Subcutaneous abdominal adipose tissue (tissue), 5 donors: ENCODE data around the gene CYP46A1.

Experiments used
- H3K27ac ChIP-seq: one replicate; pipeline ENCODE4 v1.7.0; 2013; ENCODE audit warnings: low read depth, mild to moderate bottlenecking, inconsistent platforms, low read length, moderate library complexity
- H3K27me3 ChIP-seq, 5 donors: one replicate each; pipeline ENCODE4 v1.7.0; 2013; ENCODE audit warnings: low read length in 5 of 5, inconsistent platforms in 1 of 5; ENCODE audit not compliant: control insufficient read depth in 5 of 5, insufficient read depth in 4 of 5
- H3K36me3 ChIP-seq, 5 donors: one replicate each; pipeline ENCODE4 v1.7.0; 2013; ENCODE audit warnings: low read length in 5 of 5; ENCODE audit not compliant: control insufficient read depth in 5 of 5, insufficient read depth in 5 of 5
- H3K4me1 ChIP-seq, 5 donors: one replicate each; pipeline ENCODE4 v1.7.0; 2013; ENCODE audit warnings: low read length in 5 of 5, mild to moderate bottlenecking in 3 of 5, moderate library complexity in 1 of 5; ENCODE audit not compliant: control insufficient read depth in 5 of 5, insufficient read depth in 5 of 5
- H3K4me3 ChIP-seq, 5 donors: one replicate each; pipeline ENCODE4 v1.7.0; 2013; ENCODE audit warnings: low read length in 5 of 5, low read depth in 1 of 5
- H3K9ac ChIP-seq, 5 donors: one replicate each; pipeline ENCODE4 v1.7.0; 2013; ENCODE audit warnings: low read length in 5 of 5, mild to moderate bottlenecking in 4 of 5, moderate library complexity in 3 of 5
- H3K9me3 ChIP-seq, 5 donors: one replicate each; pipeline ENCODE4 v1.7.0; 2013; ENCODE audit warnings: low read length in 5 of 5; ENCODE audit not compliant: control insufficient read depth in 5 of 5
- donor health status: healthy.
- donor health status: healthy.
- donor health status: healthy.
- donor health status: healthy.
- donor health status: healthy.

CYP46A1 gene

DNA sequence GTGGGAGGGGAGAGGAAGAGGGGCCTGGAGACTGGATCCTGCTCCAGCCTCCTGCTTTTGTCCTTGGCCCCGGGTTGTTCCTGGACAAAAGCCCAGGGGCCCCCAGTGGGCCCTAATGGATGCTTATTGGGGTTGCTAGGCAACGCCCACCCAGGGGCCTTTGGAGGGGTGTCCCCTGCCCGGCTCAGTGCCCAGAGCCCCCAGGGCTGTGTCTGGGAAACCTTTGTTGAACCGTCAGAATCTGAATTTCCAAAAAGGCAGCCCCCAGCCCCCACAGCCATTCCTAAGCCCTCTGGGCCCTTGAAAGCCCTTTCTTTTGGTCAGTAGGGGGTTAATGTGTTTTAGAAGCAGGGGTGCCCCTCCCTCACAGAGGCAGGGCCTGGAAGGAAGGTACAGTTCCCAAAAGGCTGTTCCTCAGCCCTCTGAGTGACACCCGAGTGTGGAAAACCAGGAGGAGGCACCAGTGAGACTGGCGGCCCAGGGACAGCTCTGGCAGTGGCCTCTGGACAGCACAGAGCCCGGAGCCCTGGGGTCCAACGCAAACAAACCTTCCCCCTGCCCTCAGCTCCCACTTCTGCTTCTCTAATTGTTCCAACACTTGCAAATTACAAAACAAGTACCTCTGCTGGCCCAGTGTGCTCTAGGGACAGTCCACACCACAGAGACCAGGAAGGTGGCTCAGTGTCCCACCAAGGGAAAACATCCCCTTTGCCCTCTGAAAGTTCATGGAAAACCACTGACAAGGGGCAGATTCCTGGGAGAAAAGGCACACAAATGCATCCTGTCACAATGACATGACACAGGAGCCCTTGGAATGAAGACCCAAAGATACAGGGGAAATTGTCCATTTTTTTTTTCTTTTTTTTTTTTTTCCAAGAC, 19.8 kb upstream of the CYP46A1 start:
- H3K9me3 ChIP-seq, result no peaks in the 10 kb centered on the region
- peaks cover 0 to 7% (median 0%) of the 10 kb centered on the region in 5 donors for H3K4me1 ChIP-seq
- no peak overlapping the region for H3K27ac ChIP-seq
- H3K36me3 ChIP-seq, result peaks cover 0 to 11% (median 6%) of the 10 kb centered on the region in 5 donors
- H3K27me3 ChIP-seq, result peaks cover 0 to 22% (median 11%) of the 10 kb centered on the region in 5 donors
- H3K9ac ChIP-seq, result no peak overlapping the region
- H3K4me3 ChIP-seq, result no peak overlapping the region

DNA sequence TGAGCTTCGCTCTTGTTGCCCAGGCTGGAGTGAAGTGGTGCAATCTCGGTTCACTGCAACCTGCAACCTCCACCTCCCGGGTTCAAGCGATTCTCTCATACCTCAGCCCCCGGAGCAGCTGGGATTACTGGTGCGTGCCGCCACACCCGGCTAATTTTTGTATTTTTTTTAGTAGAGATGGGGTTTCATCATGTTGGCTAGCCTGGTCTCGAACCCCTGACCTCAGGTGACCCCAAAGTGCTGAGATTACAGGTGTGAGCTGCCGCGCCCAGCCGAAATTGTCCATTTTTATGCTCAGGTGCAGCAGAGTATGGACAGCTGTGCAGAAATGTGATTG, 19.2 kb upstream of the CYP46A1 start:
- H3K36me3 ChIP-seq, result peaks cover 0 to 11% (median 6%) of the 10 kb centered on the region in 5 donors

DNA sequence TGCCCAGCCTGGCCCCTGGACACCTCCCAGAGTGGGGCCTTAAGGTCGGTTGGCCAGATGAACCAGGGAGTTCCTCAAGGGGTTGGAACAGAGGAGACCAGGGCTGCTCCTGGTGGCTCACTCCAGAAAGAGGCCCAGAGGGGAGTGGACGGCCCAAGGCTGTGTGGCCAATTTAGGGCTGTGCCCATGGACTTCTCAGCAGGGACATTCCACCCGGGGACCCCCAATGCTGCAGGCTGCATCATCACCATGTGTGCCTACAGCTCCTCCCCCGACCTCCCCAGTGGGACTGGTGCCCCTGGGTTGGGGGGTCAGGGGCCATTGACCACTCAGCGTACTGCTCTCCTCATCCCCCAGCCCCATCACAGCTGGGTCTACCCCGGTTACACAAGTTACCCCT, 17.6 kb upstream of the CYP46A1 start:
- H3K9me3 ChIP-seq, result no peaks in the 10 kb centered on the region
- no peak overlapping the region for H3K27ac ChIP-seq
- peaks cover 0 to 12% (median 0%) of the 10 kb centered on the region in 5 donors for H3K27me3 ChIP-seq
- peaks cover 0 to 11% (median 6%) of the 10 kb centered on the region in 5 donors for H3K36me3 ChIP-seq
- no peak overlapping the region for H3K9ac ChIP-seq
- H3K4me1 ChIP-seq, result peaks cover 3 to 10% (median 7%) of the 10 kb centered on the region in 5 donors
- no peak overlapping the region for H3K4me3 ChIP-seq

More for the DNA sequence above, 19.2 kb upstream of the CYP46A1 start:
- H3K27ac ChIP-seq, result no peak overlapping the region
- no peaks in the 10 kb centered on the region for H3K9me3 ChIP-seq
- H3K9ac ChIP-seq, result no peak overlapping the region
- H3K4me1 ChIP-seq, result peaks cover 0 to 5% (median 0%) of the 10 kb centered on the region in 5 donors
- peaks cover 0 to 22% (median 9%) of the 10 kb centered on the region in 5 donors for H3K27me3 ChIP-seq
- no peak overlapping the region for H3K4me3 ChIP-seq

DNA sequence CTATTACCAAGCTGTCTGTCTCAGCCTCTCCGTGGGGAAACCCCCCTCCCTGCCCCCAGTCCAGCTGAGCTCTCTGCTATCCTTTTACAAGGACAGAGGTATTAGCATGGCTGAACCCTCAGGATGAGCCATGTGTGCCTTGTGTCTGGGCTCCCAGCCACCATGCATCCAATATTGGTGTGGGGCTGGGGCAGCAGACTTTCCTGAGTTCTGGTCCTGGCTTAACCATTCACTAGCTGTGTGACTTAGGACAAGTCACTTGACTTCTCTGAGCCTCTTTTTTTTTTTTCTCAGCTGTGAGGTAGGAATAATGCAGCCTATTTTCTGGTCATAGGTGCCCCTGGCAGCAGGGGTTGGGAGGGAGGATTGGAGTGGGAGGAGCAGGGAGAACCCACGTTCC, 17.1 kb upstream of the CYP46A1 start:
- no peak overlapping the region for H3K9ac ChIP-seq
- H3K36me3 ChIP-seq, result peaks cover 0 to 11% (median 6%) of the 10 kb centered on the region in 5 donors
- H3K4me3 ChIP-seq, result no peak overlapping the region
- no peaks in the 10 kb centered on the region for H3K9me3 ChIP-seq
- H3K27me3 ChIP-seq, result peaks cover 0 to 10% (median 0%) of the 10 kb centered on the region in 5 donors
- H3K27ac ChIP-seq, result no peak overlapping the region
- H3K4me1 ChIP-seq, result peaks cover 6 to 15% (median 12%) of the 10 kb centered on the region in 5 donors

DNA sequence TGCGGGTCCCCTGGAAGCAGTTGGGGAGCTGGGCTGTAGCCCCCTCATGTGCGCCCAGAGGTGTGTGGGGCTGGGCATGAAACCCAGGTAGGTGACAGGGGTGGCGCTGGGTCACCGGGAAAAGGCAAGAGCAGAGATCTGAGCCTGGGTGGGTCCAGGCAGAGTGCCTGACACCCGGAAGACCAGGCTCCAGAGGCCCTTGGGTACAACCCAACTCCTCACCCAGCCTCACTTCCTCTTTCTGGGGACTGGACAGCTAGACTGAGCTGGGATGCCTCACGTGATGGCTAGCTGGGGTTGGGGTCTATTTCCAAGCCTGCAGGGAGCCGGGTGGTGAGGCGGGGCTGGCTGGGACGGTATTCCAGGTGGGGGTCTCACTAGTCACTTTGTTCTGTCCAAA, 16.3 kb upstream of the CYP46A1 start:
- Histone ChIP-seq H3K4me3 (no peak overlapping the region), H3K27me3 (peaks cover 0 to 2% (median 0%) of the 10 kb centered on the region in 5 donors), H3K9me3 (no peaks in the 10 kb centered on the region), H3K4me1 (peaks cover 6 to 19% (median 15%) of the 10 kb centered on the region in 5 donors), H3K36me3 (peaks cover 0 to 4% (median 2%) of the 10 kb centered on the region in 5 donors), H3K9ac (no peak overlapping the region), H3K27ac (no peak overlapping the region)

DNA sequence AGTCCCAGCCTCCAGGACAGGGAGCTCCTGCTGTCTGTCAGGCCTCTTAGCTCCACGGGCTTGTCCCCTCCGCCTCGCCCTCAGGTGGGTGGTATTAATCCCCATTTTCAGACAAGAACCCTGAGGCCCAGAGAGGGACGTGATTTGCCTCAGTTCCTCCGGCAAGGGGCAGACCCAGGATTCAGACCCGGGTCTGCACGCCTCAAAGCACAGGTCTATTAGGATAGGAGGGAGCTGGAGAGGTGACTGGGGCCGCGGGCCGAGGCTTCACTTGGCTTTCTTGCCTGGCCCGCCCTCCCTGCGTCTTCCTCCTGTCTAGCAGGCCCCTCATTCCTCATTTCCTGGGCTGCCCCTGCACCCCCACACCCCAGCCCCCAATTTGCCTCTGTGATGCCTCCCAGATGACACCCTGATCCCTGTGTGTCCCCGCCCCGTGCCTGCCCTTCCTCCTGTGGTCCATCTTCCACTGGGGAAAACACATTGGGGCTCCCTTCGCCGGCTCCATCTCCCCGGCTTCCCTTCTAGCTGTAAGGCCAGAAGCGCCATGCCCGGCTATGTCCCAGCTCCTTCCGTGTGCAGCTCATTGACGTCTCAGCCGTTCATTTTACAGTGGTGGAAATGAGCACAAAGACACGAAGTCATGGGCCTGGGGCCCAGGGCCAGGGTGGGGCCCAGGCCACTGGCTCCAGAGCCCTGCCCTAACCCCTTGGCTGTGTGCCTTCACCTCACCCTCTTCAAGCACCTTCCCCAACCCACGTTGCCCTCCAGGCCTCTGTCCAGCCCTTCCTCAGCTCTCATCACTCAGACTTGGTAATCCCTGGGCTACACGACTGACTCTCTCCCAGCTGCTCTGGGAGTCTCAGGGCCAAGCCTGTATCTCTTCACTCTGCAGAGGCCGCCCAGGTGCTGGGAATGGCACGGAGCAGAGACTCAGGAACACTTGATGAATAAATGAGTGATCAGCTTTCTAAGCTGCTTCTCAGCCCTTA, 15.5 kb upstream of the CYP46A1 start:
- Histone ChIP-seq H3K27me3 (no peaks in the 10 kb centered on the region), H3K9ac (no peak overlapping the region), H3K9me3 (no peaks in the 10 kb centered on the region), H3K27ac (no peak overlapping the region), H3K36me3 (peaks cover 0 to 4% (median 0%) of the 10 kb centered on the region in 5 donors), H3K4me3 (no peak overlapping the region), H3K4me1 (peaks cover 6 to 22% (median 15%) of the 10 kb centered on the region in 5 donors)

DNA sequence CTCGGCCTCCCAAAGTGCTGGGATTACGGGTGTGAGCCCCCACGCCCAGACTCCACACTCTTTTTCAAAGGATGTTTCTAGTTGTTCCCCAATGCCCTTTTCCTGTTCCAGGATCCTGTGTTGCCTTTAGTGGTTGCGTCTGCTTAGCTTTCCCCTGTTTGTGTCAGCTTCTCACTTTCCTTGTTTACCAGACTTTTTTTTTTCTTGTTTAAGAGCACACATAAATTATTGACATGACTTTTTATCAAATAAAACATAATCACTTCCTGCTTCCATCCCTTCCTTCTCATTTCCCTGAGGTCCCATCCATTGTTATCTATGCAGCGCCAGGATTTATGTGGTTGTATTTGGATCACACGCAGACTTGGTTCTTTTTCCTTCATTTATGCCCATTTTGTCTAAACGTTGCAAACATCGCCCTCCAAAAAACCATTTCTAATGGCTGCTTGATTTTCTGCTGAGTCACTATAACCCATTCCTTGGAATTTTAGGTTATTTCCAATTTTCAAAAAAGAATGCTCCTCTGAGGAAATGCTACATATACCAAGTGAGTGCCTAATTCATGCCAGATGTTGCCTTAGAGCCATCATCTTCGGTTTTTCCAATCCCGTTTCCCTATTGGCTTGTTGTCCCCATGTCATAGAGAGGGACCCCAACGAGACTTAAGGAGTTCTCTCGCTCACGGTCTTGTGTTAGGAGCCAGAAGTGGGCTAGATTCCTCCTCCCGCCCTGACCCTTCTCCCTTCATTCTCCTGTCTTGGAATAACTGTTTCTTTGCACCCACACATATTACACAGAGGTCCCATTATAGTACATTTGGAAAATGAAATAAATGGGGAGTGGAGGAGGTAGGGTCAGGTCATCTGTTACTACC, 13.5 kb upstream of the CYP46A1 start:
- Histone ChIP-seq H3K27me3 (peaks cover 0 to 5% (median 0%) of the 10 kb centered on the region in 5 donors), H3K36me3 (peaks cover 0 to 4% (median 0%) of the 10 kb centered on the region in 5 donors), H3K27ac (no peak overlapping the region), H3K9ac (no peak overlapping the region), H3K4me1 (peaks cover 6 to 22% (median 15%) of the 10 kb centered on the region in 5 donors), H3K9me3 (no peaks in the 10 kb centered on the region), H3K4me3 (no peak overlapping the region)

DNA sequence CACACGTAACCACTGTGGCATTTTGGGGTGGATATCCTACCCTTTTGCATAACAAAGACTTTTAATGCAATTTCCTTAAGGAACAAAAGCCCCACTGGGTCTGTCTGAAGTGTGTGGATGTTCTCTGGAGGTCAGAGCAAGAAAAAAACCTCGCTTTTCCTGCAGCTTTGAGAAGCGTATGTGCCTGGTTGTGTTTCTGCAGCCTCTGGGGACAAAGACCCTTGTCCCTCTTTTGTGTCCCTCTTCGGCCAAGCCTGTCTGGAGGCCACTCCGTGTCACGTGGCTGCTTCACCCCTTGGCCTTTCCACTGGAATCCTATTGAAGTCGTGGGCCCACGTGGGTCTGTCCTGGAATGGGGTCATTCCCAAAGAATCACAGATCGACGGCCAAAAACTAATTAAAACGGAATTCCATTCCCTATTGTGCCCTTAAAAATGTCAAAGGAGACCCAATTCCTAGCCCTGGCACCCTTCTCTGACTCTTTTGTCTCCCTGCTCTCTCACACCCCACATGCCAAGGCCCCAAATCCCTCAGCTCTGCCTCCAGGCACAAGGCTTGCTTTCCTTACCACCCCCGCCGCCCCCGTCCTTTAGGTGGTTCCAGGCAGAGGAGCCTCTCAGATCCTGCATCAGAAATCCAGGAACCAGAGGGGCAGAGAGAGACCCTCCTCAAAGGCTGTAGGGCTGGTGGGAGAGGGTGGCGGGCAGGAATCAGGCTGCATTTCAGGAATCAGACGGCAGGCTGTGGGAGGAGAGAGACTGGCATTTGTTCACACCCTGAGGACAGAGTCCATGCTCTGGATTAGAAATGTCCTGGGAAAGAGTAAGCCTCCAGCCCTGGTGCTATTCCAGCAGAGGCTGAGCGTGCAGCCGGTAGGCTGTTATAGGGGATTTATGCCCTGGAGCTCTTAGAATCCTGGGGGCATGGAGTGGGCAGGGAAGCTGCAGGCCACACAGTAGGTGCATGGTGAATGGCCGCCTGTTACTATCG, 12.6 kb upstream of the CYP46A1 start:
- Histone ChIP-seq H3K27ac (no peak overlapping the region), H3K27me3 (peaks cover 0 to 13% (median 0%) of the 10 kb centered on the region in 5 donors), H3K4me1 (peaks cover 6 to 22% (median 15%) of the 10 kb centered on the region in 5 donors)

More for the DNA sequence above, 12.6 kb upstream of the CYP46A1 start:
- no peak overlapping the region for H3K4me3 ChIP-seq
- H3K9ac ChIP-seq, result no peak overlapping the region
- H3K9me3 ChIP-seq, result no peaks in the 10 kb centered on the region
- H3K36me3 ChIP-seq, result peaks cover 0 to 4% (median 0%) of the 10 kb centered on the region in 5 donors
